ENCODE measurements around the gene EIPR1. TPM values are rescaled to one million over a fixed set of nuclear protein-coding genes. Genes with fewer than 3 reads are reported as not detected.

EIPR1 gene
- total and polyA plus RNA-seq, 2 of the 4 experiments (the other 2 are of a cell fraction), result 46.5 to 67.4 TPM

GRCh38 chr2:3406501-3406900, 28.9 kb upstream of the EIPR1 start:
- no peak for ATAC-seq (ENCODE audit: low read depth)
- Histone ChIP-seq H3K36me3 (ENCODE audit: control insufficient read depth, insufficient read depth, low read length) (peaks cover 27% of the 10 kb centered on the region), H4K20me1 (ENCODE audit: insufficient read depth, low read length) (no peaks in the 10 kb centered on the region; the same call in 1 of the 2 replicates), H3K79me1 (ENCODE audit: low read depth in 1 of 2, low read length in 2 of 2) (peaks cover 19 to 28% of the 10 kb centered on the region in 2 experiments), H4K8ac (ENCODE audit: low read depth in 2 of 2, low read length in 2 of 2) (no peak overlapping the region), H3K9me3 (ENCODE audit: control insufficient read depth, insufficient read depth, low read length) (no peaks in the 10 kb centered on the region), H3K27me3 (ENCODE audit: control insufficient read depth, insufficient read depth, low read length) (no peaks in the 10 kb centered on the region), H2BK120ac (ENCODE audit: low read depth, low read length) (no peak overlapping the region), H2AFZ (replicated peaks; ENCODE audit: low read length, poor library complexity) (no peak overlapping the region), H2BK15ac (ENCODE audit: low read depth, low read length) (no peak overlapping the region), H4K91ac (ENCODE audit: insufficient read depth, low read depth, low read length) (no peak overlapping the region), H3K9ac (ENCODE audit: low read depth, low read length) (no peak overlapping the region), H4K5ac (ENCODE audit: low read depth, low read length) (no peak overlapping the region), H3K27ac (ENCODE audit: insufficient read depth, low read length) (no peak overlapping the region), H3K4me1 (ENCODE audit: control insufficient read depth, insufficient read depth, low read length) (no peaks in the 10 kb centered on the region), H2AK5ac (ENCODE audit: low read depth, low read length) (no peak overlapping the region), H3K14ac (replicated peaks; ENCODE audit: low read depth, low read length) (no peak overlapping the region), H3K56ac (ENCODE audit: extremely low read depth, insufficient read depth, low read length) (no peak overlapping the region), H3K18ac (ENCODE audit: low read depth, low read length) (no peak overlapping the region), H3K4me2 (ENCODE audit: low read depth, low read length) (no peak overlapping the region), H3K4me3 (ENCODE audit: insufficient read depth, low read depth, low read length) (no peak overlapping the region), H3K4ac (ENCODE audit: low read depth, low read length) (no peak overlapping the region), H2BK20ac (ENCODE audit: low read depth, low read length) (no peak overlapping the region), H2BK5ac (ENCODE audit: low read depth, low read length, poor library complexity, severe bottlenecking) (no peak overlapping the region), H3K9me1 (ENCODE audit: insufficient read depth, low read length) (peaks cover 5% of the 10 kb centered on the region; the same call in 1 of the 2 replicates), H3K23ac (ENCODE audit: low read depth, low read length) (no peak overlapping the region), H2AK9ac (replicated peaks; ENCODE audit: low read depth, low read length, poor library complexity) (no peak overlapping the region)
- CTCF ChIA-PET, result interaction anchor here (1.5 kb wide), 1 partner anchor 17 kb away, joined by 3 read pairs; no protein-coding TSS in a partner anchor
- TF ChIP-seq MAFK (IDR thresholded peaks at IDR 0.05; ENCODE audit: low read depth, low read length) (no peak), ELK1 (IDR thresholded peaks at IDR 0.05; ENCODE audit: borderline replicate concordance, low read depth, low read length) (no peak), CEBPB (IDR thresholded peaks at IDR 0.05; ENCODE audit: low read depth, low read length) (no peak), FOS (IDR thresholded peaks at IDR 0.05; ENCODE audit: low read depth, low read length) (no peak), BHLHE40 (IDR thresholded peaks at IDR 0.05; ENCODE audit: low read depth, low read length) (no peak), RAD21 (IDR thresholded peaks at IDR 0.05; ENCODE audit: low read length) (no peak), NFE2L2 (IDR thresholded peaks at IDR 0.05; ENCODE audit: low read depth, low read length) (no peak), MXI1 (IDR thresholded peaks at IDR 0.05; ENCODE audit: borderline replicate concordance, low read depth, low read length) (no peak), RCOR1 (IDR thresholded peaks at IDR 0.05; ENCODE audit: insufficient replicate concordance, low read length) (no peak), USF2 (IDR thresholded peaks at IDR 0.05; ENCODE audit: low read depth, low read length) (no peak), CHD1 (IDR thresholded peaks at IDR 0.05; ENCODE audit: low read depth, low read length) (no peak), SMC3 (IDR thresholded peaks at IDR 0.05; ENCODE audit: low read depth, low read length) (no peak), MAZ (IDR thresholded peaks at IDR 0.05; ENCODE audit: borderline replicate concordance, low read depth, low read length) (no peak), POLR2A (IDR thresholded peaks at IDR 0.05; ENCODE audit: low read depth, low read length) (no peak), RFX5 (IDR thresholded peaks at IDR 0.05; ENCODE audit: low read depth, low read length) (no peak), CTCF (conservative IDR thresholded peaks at IDR 0.05; ENCODE audit: low read depth, low read length) (no peak)
- DNase-seq, result no peak
- no TSS peak for BruUV-seq (replicated peaks)
- dilution Hi-C loops (cut with HindIII; ENCODE audit: low sequenced_read_pairs, unreplicated experiment) (no loop called here), in situ Hi-C loops (cut with MboI; ENCODE audit: low sequenced_read_pairs) (no loop called here), intact Hi-C loops (cut with micrococcal nuclease) (no loop called here)
- POLR2A ChIA-PET (ENCODE audit: unreplicated experiment), result no interaction called here
- 100% methylated on average over 1 of the region's 3 CpGs; no CpG with 5 or more reads in 1 of the 2 experiments for WGBS, 2 experiments (ENCODE audit: extremely low coverage in 2 of 2, insufficient read length in 1 of 2)

All from IMR-90 (cell line).